Measurements from ENCODE around the gene XPNPEP2. TPM values are rescaled to one million over a fixed set of nuclear protein-coding genes. Genes with fewer than 3 reads are reported as not detected.

The XPNPEP2 gene
- total RNA-seq, 4 donors from 2014 or later = 2.9 to 4.6 (median 3.9) TPM

DNA sequence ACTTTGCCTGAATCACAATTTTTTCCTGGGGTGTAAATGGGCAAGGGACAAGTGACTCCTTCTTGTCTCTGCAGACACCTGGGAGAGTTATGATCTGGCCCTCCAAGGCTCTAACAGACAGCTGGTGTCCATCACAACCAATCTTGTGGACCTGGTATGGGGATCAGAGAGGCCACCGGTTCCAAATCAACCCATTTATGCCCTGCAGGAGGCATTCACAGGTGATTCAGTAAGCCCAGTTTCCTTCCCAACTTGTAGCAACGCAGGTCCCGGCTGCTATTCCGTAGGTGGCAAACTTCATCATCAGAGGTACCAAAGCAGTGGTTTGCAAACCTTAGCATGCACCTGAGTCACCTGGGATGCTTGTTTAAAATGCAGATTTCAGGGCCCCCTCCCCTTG, 8.8 kb downstream of the XPNPEP2 start:
- Histone ChIP-seq H3K4me1 (no peaks in the 10 kb centered on the region), H3K4me3 (no peak overlapping the region), H3K27ac (peak overlapping the region in 1 of 2 donors; percentile 34), H3K27me3 (no peaks in the 10 kb centered on the region), H3K9me3 (no peaks in the 10 kb centered on the region), H3K36me3 (no peaks in the 10 kb centered on the region)
- intact Hi-C loops (cut with DNase I; ENCODE audit: low total_unique reads) = no loop called here
- no peak for DNase-seq
- TF ChIP-seq POLR2A (IDR thresholded peaks at IDR 0.05) (no peak), CTCF (IDR thresholded peaks at IDR 0.05) (no peak)

DNA sequence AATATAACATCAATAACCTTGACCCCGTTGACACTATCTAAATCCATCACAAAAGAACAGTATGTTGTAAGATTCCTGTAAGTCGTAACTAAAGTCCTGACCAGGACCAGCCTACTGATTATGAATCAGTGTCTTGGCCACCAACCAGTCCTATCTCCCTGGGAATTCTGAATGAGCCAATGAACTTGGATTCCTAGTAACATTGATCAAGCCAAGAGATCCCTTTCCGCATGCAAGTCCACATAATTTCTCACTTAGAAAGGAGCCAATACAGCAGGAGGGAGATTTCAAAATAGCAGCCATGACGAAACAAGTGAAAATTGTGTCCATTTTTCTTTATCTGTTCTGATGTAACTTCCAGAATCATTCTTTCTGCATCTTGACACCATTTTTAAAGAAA, 9.5 kb downstream of the XPNPEP2 start:
- TF ChIP-seq CTCF (IDR thresholded peaks at IDR 0.05) = no peak
- no peak for TF ChIP-seq POLR2A (IDR thresholded peaks at IDR 0.05)
- Histone ChIP-seq H3K27ac (peak overlapping the region; percentile 34 to 38), H3K9me3 (no peaks in the 10 kb centered on the region), H3K4me1 (no peaks in the 10 kb centered on the region), H3K27me3 (no peaks in the 10 kb centered on the region), H3K36me3 (no peaks in the 10 kb centered on the region), H3K4me3 (no peak overlapping the region)
- DNase-seq = peak; percentile 44 to 60
- intact Hi-C loops (cut with DNase I; ENCODE audit: low total_unique reads) = no loop called here

- no peak for TF ChIP-seq CTCF (IDR thresholded peaks at IDR 0.05)
- TF ChIP-seq POLR2A (IDR thresholded peaks at IDR 0.05) = no peak
- DNase-seq = no peak
- Histone ChIP-seq H3K36me3 (no peaks in the 10 kb centered on the region), H3K4me1 (no peaks in the 10 kb centered on the region), H3K4me3 (no peak overlapping the region), H3K27ac (peak overlapping the region in 1 of 2 donors; percentile 34), H3K9me3 (no peaks in the 10 kb centered on the region), H3K27me3 (no peaks in the 10 kb centered on the region)
- intact Hi-C loops (cut with DNase I; ENCODE audit: low total_unique reads) = no loop called here
These were observed 10.3 kb downstream of the XPNPEP2 start for GRCh38 chrX:129749069-129749468.

- no peak overlapping the region for H3K4me3 ChIP-seq
- H3K36me3 ChIP-seq = no peaks in the 10 kb centered on the region
- no peaks in the 10 kb centered on the region for H3K9me3 ChIP-seq
- intact Hi-C loops (cut with DNase I; ENCODE audit: low total_unique reads) = no loop called here
- DNase-seq = no peak
- no peak overlapping the region for H3K27ac ChIP-seq
- no peaks in the 10 kb centered on the region for H3K4me1 ChIP-seq
- TF ChIP-seq POLR2A (IDR thresholded peaks at IDR 0.05) (no peak), CTCF (IDR thresholded peaks at IDR 0.05) (no peak)
- no peaks in the 10 kb centered on the region for H3K27me3 ChIP-seq
These were observed 12.2 kb downstream of the XPNPEP2 start for GRCh38 chrX:129750971-129751370.

DNA sequence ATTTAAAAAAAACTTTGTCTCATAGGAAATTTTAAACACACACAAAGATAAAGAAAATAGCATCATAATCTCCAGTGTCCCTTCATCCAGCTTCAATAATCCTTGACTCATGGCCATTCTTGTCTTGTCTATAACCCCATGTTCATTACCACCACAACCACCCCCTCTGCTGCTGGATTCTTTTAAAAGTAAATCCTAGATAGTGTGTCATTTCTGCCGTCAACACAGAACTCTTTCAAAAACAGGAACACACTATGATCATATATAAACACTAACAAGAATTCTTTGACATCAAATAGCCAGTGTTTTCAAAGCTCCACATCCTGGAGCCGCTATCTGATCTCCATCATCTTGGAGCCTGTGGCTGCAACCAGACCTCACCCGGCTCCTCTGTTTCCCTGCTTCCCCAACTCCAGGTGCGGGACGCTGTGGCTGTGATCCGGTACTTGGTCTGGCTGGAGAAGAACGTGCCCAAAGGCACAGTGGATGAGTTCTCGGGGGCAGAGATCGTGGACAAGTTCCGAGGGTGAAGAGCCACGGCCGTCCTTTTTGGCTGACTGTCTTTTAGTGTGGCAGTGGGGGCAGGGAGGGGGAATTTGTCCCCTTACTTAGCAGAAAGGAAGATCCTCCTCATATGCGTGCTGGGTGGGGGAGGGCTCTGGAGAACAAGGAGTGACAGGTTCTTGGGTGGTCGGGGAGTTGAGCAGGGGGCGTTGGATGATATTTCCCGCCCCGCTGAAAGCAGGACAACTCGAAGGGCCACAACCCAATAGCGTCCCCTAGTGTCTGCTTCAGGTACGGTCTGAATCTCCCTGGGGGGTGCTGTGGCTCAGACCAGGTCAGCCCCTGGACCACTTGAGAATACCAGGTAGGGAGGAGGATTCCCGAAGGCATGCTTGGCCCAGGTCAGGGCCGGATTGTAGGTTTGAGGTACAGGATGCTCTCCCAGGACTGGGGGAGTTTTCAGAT, 15.6 kb downstream of the XPNPEP2 start:
- Histone ChIP-seq H3K27me3 (no peaks in the 10 kb centered on the region), H3K4me3 (no peak overlapping the region), H3K4me1 (no peaks in the 10 kb centered on the region), H3K27ac (no peak overlapping the region), H3K9me3 (no peaks in the 10 kb centered on the region), H3K36me3 (no peaks in the 10 kb centered on the region)
- TF ChIP-seq CTCF (IDR thresholded peaks at IDR 0.05) = no peak
- no peak for TF ChIP-seq POLR2A (IDR thresholded peaks at IDR 0.05)
- intact Hi-C loops (cut with DNase I; ENCODE audit: low total_unique reads) = no loop called here
- DNase-seq = no peak

Measured in uterus (tissue), 4 donors.